Karpas-422 (cell line): ENCODE data around the gene MIDN. TPM values are rescaled to one million over a fixed set of nuclear protein-coding genes. Genes with fewer than 3 reads are reported as not detected.
A peak's percentile ranks its signal among the peaks of the same experiment; 100 is the strongest.

Experiments used
- DNase-seq: peaks from one replicate; pipeline ENCODE4 v3.0.0-alpha.2; 2015
- H2AFZ ChIP-seq: fragments of 200-600 bp; sonication (generic); 2 replicates; pipeline ENCODE4 v1.6.1; 2014; ENCODE audit warnings: antibody characterized with exemption, low read length, mixed read lengths
- H3K27ac ChIP-seq: fragments of 200-600 bp; sonication (generic); 2 replicates; pipeline ENCODE4 v1.5.1; 2014; ENCODE audit warnings: mild to moderate bottlenecking, low read length, moderate library complexity
- H3K27me3 ChIP-seq: fragments of 200-600 bp; sonication (generic); 2 replicates; pipeline ENCODE4 v1.6.1; 2014; ENCODE audit warnings: low read length, mixed read lengths
- H3K36me3 ChIP-seq: fragments of 200-600 bp; sonication (generic); 2 replicates; pipeline ENCODE4 v1.6.1; 2014; ENCODE audit warnings: low read length, mixed read lengths; ENCODE audit not compliant: insufficient read depth
- H3K4me1 ChIP-seq: fragments of 200-600 bp; sonication (generic); 2 replicates; pipeline ENCODE4 v1.6.1; 2014; ENCODE audit warnings: mild to moderate bottlenecking, low read length, mixed read lengths
- H3K4me2 ChIP-seq: fragments of 200-600 bp; sonication (generic); 2 replicates; pipeline ENCODE4 v1.6.1; 2014; ENCODE audit warnings: low read length, low read depth, mild to moderate bottlenecking; ENCODE audit not compliant: poor library complexity, severe bottlenecking
- H3K4me3 ChIP-seq: fragments of 200-600 bp; sonication (generic); 2 replicates; pipeline ENCODE4 v1.5.1; 2014; ENCODE audit warnings: mild to moderate bottlenecking, antibody characterized with exemption, low read length, mixed read lengths
- H3K79me2 ChIP-seq: fragments of 200-600 bp; sonication (generic); 2 replicates; pipeline ENCODE4 v1.6.1; 2014; ENCODE audit warnings: mild to moderate bottlenecking, low read length, mixed read lengths
- H3K9ac ChIP-seq: fragments of 200-600 bp; sonication (generic); 2 replicates; pipeline ENCODE4 v1.6.0; 2014; ENCODE audit warnings: low read length
- H3K9me2 ChIP-seq: fragments of 200-600 bp; sonication (generic), shearing (Covaris generic); replicated peaks from 2 replicates; pipeline ENCODE4 v1.6.0; 2014; ENCODE audit warnings: mild to moderate bottlenecking, low read length, moderate library complexity; ENCODE audit not compliant: insufficient read depth
- H3K9me3 ChIP-seq: fragments of 300-700, 200-600 bp; sonication (generic); 2 replicates; pipeline ENCODE4 v1.6.1; 2014; ENCODE audit warnings: low read length, mixed read lengths
- H4K20me1 ChIP-seq: fragments of 200-600 bp; sonication (generic); 2 replicates; pipeline ENCODE4 v1.6.1; 2014; ENCODE audit warnings: mild to moderate bottlenecking, antibody characterized with exemption, low read length, low read depth; ENCODE audit not compliant: insufficient read depth
- total RNA-seq: library from RNA; depleted of rRNA; stranded (reverse); fragments of >200 nt; shearing (Covaris generic); gene quantifications from 2 replicates; pipeline ENCODE4 v1.2.3, GENCODE V29; 2014; ENCODE audit warnings: low replicate concordance

Gene MIDN
- total RNA-seq, 1 experiment from 2014 or later: 21.4 TPM

DNA sequence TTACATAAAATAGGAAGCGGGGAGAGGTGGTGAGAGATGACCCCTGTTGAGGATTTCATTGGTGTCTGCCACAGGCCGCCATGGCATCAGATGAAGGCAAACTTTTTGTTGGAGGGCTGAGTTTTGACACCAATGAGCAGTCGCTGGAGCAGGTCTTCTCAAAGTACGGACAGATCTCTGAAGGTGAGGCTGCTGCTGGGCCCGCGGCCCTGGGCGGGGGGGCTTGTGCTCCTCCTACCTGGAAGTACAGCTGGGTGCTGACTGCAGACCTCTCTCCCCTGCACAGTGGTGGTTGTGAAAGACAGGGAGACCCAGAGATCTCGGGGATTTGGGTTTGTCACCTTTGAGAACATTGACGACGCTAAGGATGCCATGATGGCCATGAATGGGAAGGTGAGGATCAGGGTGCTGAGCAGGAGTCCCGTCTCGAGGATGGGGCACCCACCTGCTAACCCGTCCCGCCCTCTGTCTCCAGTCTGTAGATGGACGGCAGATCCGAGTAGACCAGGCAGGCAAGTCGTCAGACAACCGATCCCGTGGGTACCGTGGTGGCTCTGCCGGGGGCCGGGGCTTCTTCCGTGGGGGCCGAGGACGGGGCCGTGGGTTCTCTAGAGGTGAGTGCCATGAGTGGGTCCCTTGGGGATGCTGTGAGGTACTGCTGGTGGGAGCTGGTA lies 22.6 kb downstream of the MIDN start:
- peak overlapping the region; percentile 83; the same call in 1 of the 2 replicates for H3K4me3 ChIP-seq
- peaks cover 32% of the 10 kb centered on the region for H3K36me3 ChIP-seq
- peak overlapping the region; percentile 92; the same call in 1 of the 2 replicates for H3K9ac ChIP-seq
- H3K27ac ChIP-seq: peak overlapping the region; percentile 77
- peak overlapping the region; percentile 85 for H3K4me2 ChIP-seq
- peaks cover 60% of the 10 kb centered on the region for H3K4me1 ChIP-seq
- peaks cover 28% of the 10 kb centered on the region for H4K20me1 ChIP-seq
- H3K9me2 ChIP-seq: no peaks in the 10 kb centered on the region
- no peaks in the 10 kb centered on the region for H3K27me3 ChIP-seq
- H3K79me2 ChIP-seq: peaks cover 17% of the 10 kb centered on the region
- DNase-seq: no peak
- no peaks in the 10 kb centered on the region for H3K9me3 ChIP-seq
- no peak overlapping the region for H2AFZ ChIP-seq

- peaks cover 25% of the 10 kb centered on the region for H3K79me2 ChIP-seq
- no peak overlapping the region for H3K27ac ChIP-seq
- H4K20me1 ChIP-seq: peaks cover 31% of the 10 kb centered on the region
- peaks cover 60% of the 10 kb centered on the region for H3K4me1 ChIP-seq
- no peaks in the 10 kb centered on the region for H3K27me3 ChIP-seq
- no peak overlapping the region for H3K9ac ChIP-seq
- peak overlapping the region; percentile 17 for H3K4me2 ChIP-seq
- peaks cover 36% of the 10 kb centered on the region for H3K36me3 ChIP-seq
- no peaks in the 10 kb centered on the region for H3K9me2 ChIP-seq
- no peaks in the 10 kb centered on the region for H3K9me3 ChIP-seq
- no peak for DNase-seq
- H2AFZ ChIP-seq: no peak overlapping the region
- H3K4me3 ChIP-seq: no peak overlapping the region
Measured at GRCh38 chr19:1271528-1272422, 23.4 kb downstream of the MIDN start.

DNA sequence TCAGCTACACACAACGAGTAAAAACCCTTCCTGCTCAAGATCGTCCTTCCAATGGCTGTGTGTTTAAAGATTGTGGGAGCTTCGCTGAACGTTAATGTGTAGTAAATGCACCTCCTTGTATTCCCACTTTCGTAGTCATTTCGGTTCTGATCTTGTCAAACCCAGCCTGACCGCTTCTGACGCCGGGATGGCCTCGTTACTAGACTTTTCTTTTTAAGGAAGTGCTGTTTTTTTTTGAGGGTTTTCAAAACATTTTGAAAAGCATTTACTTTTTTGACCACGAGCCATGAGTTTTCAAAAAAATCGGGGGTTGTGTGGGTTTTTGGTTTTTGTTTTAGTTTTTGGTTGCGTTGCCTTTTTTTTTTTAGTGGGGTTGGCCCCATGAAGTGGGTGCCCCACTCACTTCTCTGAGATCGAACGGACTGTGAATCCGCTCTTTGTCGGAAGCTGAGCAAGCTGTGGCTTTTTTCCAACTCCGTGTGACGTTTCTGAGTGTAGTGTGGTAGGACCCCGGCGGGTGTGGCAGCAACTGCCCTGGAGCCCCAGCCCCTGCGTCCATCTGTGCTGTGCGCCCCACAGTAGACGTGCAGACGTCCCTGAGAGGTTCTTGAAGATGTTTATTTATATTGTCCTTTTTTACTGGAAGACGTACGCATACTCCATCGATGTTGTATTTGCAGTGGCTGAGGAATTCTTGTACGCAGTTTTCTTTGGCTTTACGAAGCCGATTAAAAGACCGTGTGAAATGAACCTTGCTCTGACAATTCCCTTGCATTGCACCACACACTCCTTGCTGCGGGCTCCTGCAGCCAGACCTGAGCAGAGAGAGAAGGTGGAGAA lies 24.3 kb downstream of the MIDN start:
- H3K27me3 ChIP-seq: no peaks in the 10 kb centered on the region
- H3K4me2 ChIP-seq: no peak overlapping the region
- no peaks in the 10 kb centered on the region for H3K9me3 ChIP-seq
- peaks cover 31% of the 10 kb centered on the region for H3K79me2 ChIP-seq
- H3K27ac ChIP-seq: no peak overlapping the region
- H4K20me1 ChIP-seq: peaks cover 32% of the 10 kb centered on the region
- no peak for DNase-seq
- no peak overlapping the region for H2AFZ ChIP-seq
- no peaks in the 10 kb centered on the region for H3K9me2 ChIP-seq
- H3K4me3 ChIP-seq: no peak overlapping the region
- H3K4me1 ChIP-seq: peaks cover 53% of the 10 kb centered on the region
- peaks cover 42% of the 10 kb centered on the region for H3K36me3 ChIP-seq
- H3K9ac ChIP-seq: no peak overlapping the region

GRCh38 chr19:1273263-1274041 lies 25.1 kb downstream of the MIDN start:
- H4K20me1 ChIP-seq: peaks cover 32% of the 10 kb centered on the region
- H3K4me2 ChIP-seq: no peak overlapping the region
- H3K27ac ChIP-seq: no peak overlapping the region
- H3K79me2 ChIP-seq: peaks cover 31% of the 10 kb centered on the region
- no peak overlapping the region for H3K9ac ChIP-seq
- no peak for DNase-seq
- H3K36me3 ChIP-seq: peaks cover 44% of the 10 kb centered on the region
- H3K4me1 ChIP-seq: peaks cover 45% of the 10 kb centered on the region
- H3K4me3 ChIP-seq: no peak overlapping the region
- H3K27me3 ChIP-seq: no peaks in the 10 kb centered on the region
- no peak overlapping the region for H2AFZ ChIP-seq
- no peaks in the 10 kb centered on the region for H3K9me2 ChIP-seq
- H3K9me3 ChIP-seq: no peaks in the 10 kb centered on the region

DNA sequence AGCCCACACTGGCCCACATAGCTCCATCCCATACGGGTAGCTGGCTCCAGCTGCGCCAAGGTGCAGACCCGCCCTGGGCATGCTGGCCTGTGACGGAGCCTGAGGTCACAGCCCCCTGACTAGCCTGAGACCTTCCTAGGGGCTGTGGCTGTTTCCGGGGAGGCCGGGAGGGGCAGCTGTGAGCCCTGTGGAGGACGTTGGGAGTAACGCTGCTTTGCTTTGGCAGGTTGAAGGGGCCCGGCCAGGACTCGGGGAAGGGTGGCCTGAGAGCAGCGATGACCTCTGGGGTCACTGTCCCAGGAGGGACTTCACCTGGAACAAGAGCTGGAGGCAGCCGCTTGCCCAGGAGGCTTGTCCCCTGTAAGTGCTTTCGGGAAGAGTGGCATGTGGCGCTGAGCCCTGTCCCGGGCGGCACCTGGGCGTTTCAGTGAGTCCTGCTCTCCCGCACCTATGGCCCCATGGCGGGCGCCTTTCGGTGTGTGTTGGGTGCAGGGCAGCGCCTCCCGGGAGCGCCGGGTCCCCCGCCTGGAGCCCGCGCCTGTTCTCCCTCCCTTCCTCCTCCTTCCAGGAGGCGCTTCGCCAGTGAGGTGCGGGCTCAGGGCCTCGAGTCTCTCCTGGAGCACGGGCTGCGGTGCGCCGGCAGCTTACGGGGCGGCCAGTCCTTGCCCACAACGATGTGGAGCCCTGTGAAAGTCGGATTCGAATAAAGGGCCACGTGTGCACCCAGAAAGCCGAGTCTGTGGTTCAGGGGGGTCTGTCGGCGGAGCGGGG lies 25.9 kb downstream of the MIDN start:
- H3K79me2 ChIP-seq: peaks cover 31% of the 10 kb centered on the region
- H2AFZ ChIP-seq: no peak overlapping the region
- DNase-seq: no peak
- no peaks in the 10 kb centered on the region for H3K9me3 ChIP-seq
- peaks cover 41% of the 10 kb centered on the region for H3K4me1 ChIP-seq
- H3K27ac ChIP-seq: no peak overlapping the region
- no peaks in the 10 kb centered on the region for H3K27me3 ChIP-seq
- H3K9me2 ChIP-seq: no peaks in the 10 kb centered on the region
- peaks cover 47% of the 10 kb centered on the region for H3K36me3 ChIP-seq
- H4K20me1 ChIP-seq: peaks cover 32% of the 10 kb centered on the region
- peak overlapping the region; percentile 67; the same call in 1 of the 2 replicates for H3K4me3 ChIP-seq
- no peak overlapping the region for H3K9ac ChIP-seq
- peak overlapping the region; percentile 80 for H3K4me2 ChIP-seq

DNA sequence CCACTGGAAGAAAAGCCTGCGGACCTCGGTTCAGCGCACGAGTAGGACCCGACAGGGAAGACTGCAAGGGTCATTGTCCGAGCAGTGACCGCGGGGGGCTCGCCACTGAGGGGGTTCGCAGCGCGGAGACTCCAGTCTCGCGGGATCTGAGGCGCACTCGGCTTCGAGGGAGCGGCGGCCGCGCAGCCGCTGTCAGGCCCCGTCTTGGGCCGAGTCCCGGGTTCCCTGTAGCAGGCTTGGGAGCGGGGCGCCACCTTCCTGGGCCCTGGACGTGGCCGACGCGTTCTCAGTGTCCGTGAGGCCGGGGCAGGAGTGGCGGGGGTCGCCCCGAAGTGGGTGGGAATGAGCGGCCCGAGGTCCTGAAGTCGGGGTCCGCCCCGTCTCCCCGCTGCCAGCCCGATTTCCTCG lies 26.5 kb downstream of the MIDN start:
- H3K79me2 ChIP-seq: peaks cover 27% of the 10 kb centered on the region
- no peak overlapping the region for H3K27ac ChIP-seq
- H3K9ac ChIP-seq: peak overlapping the region; percentile 54
- H3K4me1 ChIP-seq: peaks cover 39% of the 10 kb centered on the region
- no peak overlapping the region for H2AFZ ChIP-seq
- H3K27me3 ChIP-seq: no peaks in the 10 kb centered on the region
- H3K9me3 ChIP-seq: no peaks in the 10 kb centered on the region
- no peaks in the 10 kb centered on the region for H3K9me2 ChIP-seq
- peak overlapping the region; percentile 67; the same call in 1 of the 2 replicates for H3K4me3 ChIP-seq
- peaks cover 30% of the 10 kb centered on the region for H4K20me1 ChIP-seq
- peak overlapping the region; percentile 80 for H3K4me2 ChIP-seq
- no peak for DNase-seq
- H3K36me3 ChIP-seq: peaks cover 50% of the 10 kb centered on the region
